SU-DHL-6 (cell line): ENCODE data around the gene WWTR1.

Source experiments
- H2AFZ ChIP-seq: fragments of 200-600 bp; sonication (generic); 2 replicates; pipeline ENCODE4 v1.6.1; 2014; ENCODE audit warnings: low read depth, mild to moderate bottlenecking, moderate library complexity, mixed read lengths, antibody characterized with exemption, low read length; ENCODE audit not compliant: severe bottlenecking
- H3F3A ChIP-seq: fragments of 200-600 bp; shearing (Covaris generic); 2 replicates; pipeline ENCODE4 v1.6.0; 2016; ENCODE audit warnings: antibody characterized with exemption, mild to moderate bottlenecking; ENCODE audit not compliant: insufficient read depth
- H3K27ac ChIP-seq: fragments of 200-600 bp; sonication (generic); 2 replicates; pipeline ENCODE4 v1.5.1; 2016; ENCODE audit warnings: low read depth, mild to moderate bottlenecking, low read length, moderate library complexity, mixed read lengths
- H3K27me3 ChIP-seq: fragments of 200-600 bp; sonication (generic), shearing (Covaris generic); 2 replicates; pipeline ENCODE4 v1.6.0; 2014; ENCODE audit warnings: mild to moderate bottlenecking, low read length
- H3K36me3 ChIP-seq: fragments of 200-600 bp; sonication (generic); 2 replicates; pipeline ENCODE4 v1.6.1; 2014; ENCODE audit warnings: mild to moderate bottlenecking, low read length, mixed read lengths
- H3K4me2 ChIP-seq: fragments of 300-600, 200-600 bp; shearing (Covaris generic), sonication (generic); 2 replicates; pipeline ENCODE4 v1.6.0; 2014; ENCODE audit warnings: low read length, low read depth, mild to moderate bottlenecking; ENCODE audit not compliant: poor library complexity, severe bottlenecking
- H3K4me3 ChIP-seq: fragments of 200-600 bp; sonication (generic); 2 replicates; pipeline ENCODE4 v1.5.1; 2014; ENCODE audit warnings: antibody characterized with exemption, low read length, mild to moderate bottlenecking, mixed read lengths; ENCODE audit not compliant: insufficient read depth, poor library complexity, severe bottlenecking
- H3K79me2 ChIP-seq: fragments of 200-600 bp; sonication (generic); 2 replicates; pipeline ENCODE4 v1.6.1; 2014; ENCODE audit warnings: mild to moderate bottlenecking, low read length, moderate library complexity; ENCODE audit not compliant: insufficient read depth
- H3K9ac ChIP-seq: fragments of 200-600 bp; sonication (generic); 2 replicates; pipeline ENCODE4 v1.7.0; 2014; ENCODE audit warnings: mild to moderate bottlenecking, low read length
- H3K9me2 ChIP-seq: fragments of 200-600 bp; sonication (generic); replicated peaks from 2 replicates; pipeline ENCODE4 v1.6.1; 2014; ENCODE audit warnings: low read length; ENCODE audit not compliant: insufficient read depth
- H3K9me3 ChIP-seq: fragments of 200-600 bp; sonication (generic); 2 replicates; pipeline ENCODE4 v1.6.1; 2014; ENCODE audit warnings: low read length, mixed read lengths; ENCODE audit not compliant: insufficient read depth
- H4K20me1 ChIP-seq: fragments of 200-600 bp; sonication (generic); 2 replicates; pipeline ENCODE4 v1.6.1; 2014; ENCODE audit warnings: low read depth, mild to moderate bottlenecking, antibody characterized with exemption, low read length, moderate library complexity, mixed read lengths
- EZH2phosphoT487 ChIP-seq: fragments of 200-600 bp; sonication (generic), shearing (Covaris generic); conservative IDR thresholded peaks from 2 replicates; pipeline ENCODE4 v1.6.1; 2018; ENCODE audit warnings: mild to moderate bottlenecking, antibody characterized with exemption, low read length, moderate library complexity, mixed read lengths
- TF ChIP-seq, protein P1 (sequence below): fragments of 200-600 bp; sonication (generic); IDR thresholded peaks from one replicate; pipeline ENCODE4 v1.5.1; 2017; ENCODE audit warnings: antibody characterized with exemption, mild to moderate bottlenecking, low read length, moderate library complexity; ENCODE audit not compliant: insufficient read depth, poor library complexity, severe bottlenecking

Gene WWTR1

GRCh38 chr3:149643963-149644362 lies 13.9 kb downstream of the WWTR1 start:
- no peaks in the 10 kb centered on the region for H3K79me2 ChIP-seq
- H3K36me3 ChIP-seq = no peaks in the 10 kb centered on the region
- no peak overlapping the region for H2AFZ ChIP-seq
- no peak overlapping the region for H3K27ac ChIP-seq
- H3K9me3 ChIP-seq = no peaks in the 10 kb centered on the region
- H3K9me2 ChIP-seq = no peaks in the 10 kb centered on the region
- no peaks in the 10 kb centered on the region for H3F3A ChIP-seq
- no peak overlapping the region for H3K4me3 ChIP-seq
- TF ChIP-seq, protein P1, sequence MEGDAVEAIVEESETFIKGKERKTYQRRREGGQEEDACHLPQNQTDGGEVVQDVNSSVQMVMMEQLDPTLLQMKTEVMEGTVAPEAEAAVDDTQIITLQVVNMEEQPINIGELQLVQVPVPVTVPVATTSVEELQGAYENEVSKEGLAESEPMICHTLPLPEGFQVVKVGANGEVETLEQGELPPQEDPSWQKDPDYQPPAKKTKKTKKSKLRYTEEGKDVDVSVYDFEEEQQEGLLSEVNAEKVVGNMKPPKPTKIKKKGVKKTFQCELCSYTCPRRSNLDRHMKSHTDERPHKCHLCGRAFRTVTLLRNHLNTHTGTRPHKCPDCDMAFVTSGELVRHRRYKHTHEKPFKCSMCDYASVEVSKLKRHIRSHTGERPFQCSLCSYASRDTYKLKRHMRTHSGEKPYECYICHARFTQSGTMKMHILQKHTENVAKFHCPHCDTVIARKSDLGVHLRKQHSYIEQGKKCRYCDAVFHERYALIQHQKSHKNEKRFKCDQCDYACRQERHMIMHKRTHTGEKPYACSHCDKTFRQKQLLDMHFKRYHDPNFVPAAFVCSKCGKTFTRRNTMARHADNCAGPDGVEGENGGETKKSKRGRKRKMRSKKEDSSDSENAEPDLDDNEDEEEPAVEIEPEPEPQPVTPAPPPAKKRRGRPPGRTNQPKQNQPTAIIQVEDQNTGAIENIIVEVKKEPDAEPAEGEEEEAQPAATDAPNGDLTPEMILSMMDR = no peak
- no peak for TF ChIP-seq EZH2phosphoT487
- H3K27me3 ChIP-seq = no peaks in the 10 kb centered on the region
- H3K9ac ChIP-seq = no peak overlapping the region
- no peak overlapping the region for H3K4me2 ChIP-seq
- no peaks in the 10 kb centered on the region for H4K20me1 ChIP-seq

DNA sequence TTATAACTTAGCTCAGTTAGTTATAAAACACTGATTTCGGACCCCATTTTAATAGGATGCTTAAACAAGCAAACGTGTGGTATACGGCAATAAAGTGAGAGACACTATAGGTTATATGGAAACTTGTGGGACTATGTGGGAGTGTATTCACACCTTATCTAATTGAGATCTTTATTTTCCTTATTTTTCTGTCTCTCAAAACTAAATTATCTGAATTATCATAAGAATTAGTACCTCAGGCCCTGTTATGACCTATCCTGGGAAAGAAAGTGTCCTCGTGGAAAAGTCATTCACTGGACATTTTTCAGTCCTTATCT lies 14.4 kb downstream of the WWTR1 start:
- Histone ChIP-seq H3K79me2 (no peaks in the 10 kb centered on the region), H3K9me2 (no peaks in the 10 kb centered on the region), H3F3A (no peaks in the 10 kb centered on the region), H3K36me3 (no peaks in the 10 kb centered on the region), H3K9me3 (no peaks in the 10 kb centered on the region), H3K27me3 (no peaks in the 10 kb centered on the region), H3K4me3 (no peak overlapping the region), H3K9ac (no peak overlapping the region), H3K27ac (no peak overlapping the region), H3K4me2 (no peak overlapping the region), H2AFZ (no peak overlapping the region), H4K20me1 (no peaks in the 10 kb centered on the region)
- no peak for TF ChIP-seq EZH2phosphoT487
- TF ChIP-seq, protein P1 = no peak

DNA sequence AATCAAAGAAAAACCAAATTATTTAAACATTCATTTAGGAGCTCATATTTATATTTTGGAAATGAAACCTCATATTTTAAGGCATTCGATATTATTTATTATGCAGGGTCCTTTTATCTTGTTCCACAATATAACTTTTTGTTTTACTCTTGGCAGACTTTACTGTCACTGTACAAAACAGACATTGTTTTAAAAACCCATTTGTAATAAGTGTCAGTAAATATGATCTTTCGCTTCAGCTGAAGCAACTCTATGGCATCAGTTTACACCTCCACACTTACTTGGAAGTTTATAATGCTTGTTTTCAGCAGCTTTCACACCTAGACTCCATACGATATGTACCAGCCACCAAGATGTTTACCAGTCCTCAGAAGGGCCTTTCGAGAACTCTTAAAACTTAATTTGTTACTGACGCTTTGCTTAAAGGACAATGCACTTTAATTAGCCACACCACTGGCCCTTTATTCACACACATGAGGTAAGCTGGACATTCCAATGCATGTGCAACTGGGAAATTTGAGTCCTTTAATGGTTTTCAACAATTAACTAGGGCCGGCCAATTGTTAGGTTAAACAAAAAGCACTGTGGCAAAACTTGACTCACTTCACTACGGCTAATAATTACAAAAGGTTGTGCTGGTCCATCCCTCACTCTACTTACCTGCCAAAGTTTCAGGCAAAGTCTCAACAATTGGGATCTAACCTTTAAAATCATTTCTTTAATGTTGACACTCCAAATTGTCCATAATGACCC lies 16.7 kb downstream of the WWTR1 start:
- no peak overlapping the region for H3K27ac ChIP-seq
- TF ChIP-seq, protein P1 = no peak
- TF ChIP-seq EZH2phosphoT487 = no peak
- no peaks in the 10 kb centered on the region for H3K27me3 ChIP-seq

More for the DNA sequence above, 16.7 kb downstream of the WWTR1 start:
- no peak overlapping the region for H3K4me2 ChIP-seq
- no peaks in the 10 kb centered on the region for H3K79me2 ChIP-seq
- no peaks in the 10 kb centered on the region for H3K36me3 ChIP-seq
- H3K9me3 ChIP-seq = no peaks in the 10 kb centered on the region
- H3K9ac ChIP-seq = no peak overlapping the region
- no peak overlapping the region for H3K4me3 ChIP-seq
- H2AFZ ChIP-seq = no peak overlapping the region
- no peaks in the 10 kb centered on the region for H4K20me1 ChIP-seq
- no peaks in the 10 kb centered on the region for H3F3A ChIP-seq
- H3K9me2 ChIP-seq = no peaks in the 10 kb centered on the region
